ENCODE measurements around the gene LIMD2. TPM values are rescaled to one million over a fixed set of nuclear protein-coding genes. Genes with fewer than 3 reads are reported as not detected.

The LIMD2 gene
- polyA plus RNA-seq, 4 donors, result 22.5 to 34.8 (median 25.4) TPM

DNA sequence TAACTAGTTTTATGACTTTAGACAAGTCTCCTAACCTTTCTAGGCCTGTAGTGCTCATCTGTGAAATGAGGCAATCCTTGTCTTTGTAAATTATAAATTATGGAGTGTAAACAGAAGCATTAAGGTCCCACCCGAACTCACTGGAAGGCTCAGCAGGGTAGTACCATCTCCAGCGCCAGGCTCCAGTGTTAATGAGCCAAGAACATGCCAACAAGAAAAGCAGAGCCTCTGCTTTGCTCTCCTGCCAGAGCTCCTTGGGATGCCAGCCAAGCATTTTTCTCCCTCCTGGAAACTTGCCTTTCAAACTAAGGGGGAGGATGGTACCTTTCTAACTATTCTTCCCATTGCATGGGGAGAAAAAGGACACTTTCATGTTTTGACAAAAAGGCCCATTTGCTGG is 14.9 kb downstream of the LIMD2 start:
- DNase-seq (ENCODE audit: low read depth in 4 of 4, low spot score in 3 of 4), result no peak

DNA sequence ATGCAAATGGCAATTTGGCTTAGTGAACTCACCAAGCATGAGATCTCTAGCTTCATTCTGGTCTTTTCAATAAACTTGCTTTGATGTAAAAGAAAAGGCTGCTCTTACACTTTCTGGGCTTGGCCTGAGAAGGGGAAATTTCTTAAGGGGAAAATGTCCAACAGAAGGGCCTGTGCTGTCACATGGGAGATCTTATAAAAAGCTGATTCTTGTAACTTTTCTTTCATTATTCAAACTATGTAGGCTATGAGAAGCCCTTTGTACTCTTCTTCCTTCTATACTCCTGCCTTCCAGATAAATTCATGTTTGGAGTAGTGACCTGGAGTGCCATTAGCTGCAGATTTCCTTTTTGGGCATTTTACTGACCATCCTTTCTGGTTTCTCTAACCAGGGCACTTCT is 16.9 kb downstream of the LIMD2 start:
- DNase-seq (ENCODE audit: low read depth in 4 of 4, low spot score in 3 of 4), result no peak

DNA sequence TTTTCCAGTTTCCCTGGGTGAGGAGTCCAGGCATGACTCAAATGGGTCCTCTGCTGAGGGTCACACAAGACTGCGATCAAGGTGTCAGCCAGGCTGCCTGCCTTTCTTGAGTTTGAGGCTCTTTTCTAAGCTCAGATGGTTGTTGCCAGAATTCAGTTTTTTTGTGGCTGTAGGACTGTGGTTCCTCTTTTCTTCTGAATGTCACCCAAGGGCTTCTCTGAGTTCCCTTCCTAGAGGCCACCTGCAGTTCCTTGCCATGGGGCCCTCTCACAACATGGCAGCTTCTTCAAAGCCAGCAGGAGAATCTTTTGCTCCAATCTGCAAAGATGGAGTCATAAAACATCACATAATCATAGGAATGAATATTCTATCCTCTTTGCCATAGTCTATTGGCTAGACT is 17.5 kb downstream of the LIMD2 start:
- no peak for DNase-seq (ENCODE audit: low read depth in 4 of 4, low spot score in 3 of 4)

DNA sequence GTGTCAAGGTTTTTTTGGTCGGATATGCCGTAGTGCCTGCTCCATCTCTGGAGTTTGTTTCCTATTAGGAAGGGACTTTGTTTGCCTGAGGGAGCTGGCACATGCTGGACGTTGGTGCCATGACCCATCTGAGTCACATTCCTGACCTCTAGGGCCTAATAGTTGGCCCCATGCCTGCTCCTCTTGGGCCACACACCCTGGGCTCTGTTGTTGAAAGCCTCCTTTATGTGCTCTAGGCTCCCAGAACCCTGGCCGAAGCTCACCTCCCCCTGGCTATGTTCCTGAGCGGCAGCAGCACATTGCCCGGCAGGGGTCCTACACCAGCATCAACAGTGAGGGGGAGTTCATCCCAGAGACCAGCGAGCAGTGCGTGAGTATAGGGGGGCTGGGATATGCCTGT is 18.4 kb downstream of the LIMD2 start:
- no peak for DNase-seq (ENCODE audit: low read depth in 4 of 4, low spot score in 3 of 4)

DNA sequence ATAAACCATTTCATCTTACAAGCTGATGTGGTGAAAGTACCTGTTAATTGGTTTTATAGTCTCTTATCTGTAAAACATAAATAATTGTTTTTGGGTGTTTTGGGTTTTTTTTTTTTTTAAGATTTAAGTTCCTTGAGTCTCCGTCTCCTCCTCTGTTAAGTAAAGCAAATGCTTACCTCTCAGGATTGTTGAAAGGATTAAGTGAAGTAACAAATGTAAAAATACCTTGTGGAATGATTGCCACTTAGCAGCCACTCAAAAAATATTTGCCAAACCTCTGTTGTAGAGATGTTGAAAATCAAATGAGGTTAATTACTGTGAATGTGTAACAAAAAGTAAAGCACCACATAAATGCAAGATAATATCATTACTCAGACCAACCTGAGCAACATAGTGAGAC is 19.2 kb downstream of the LIMD2 start:
- no peak for DNase-seq (ENCODE audit: low read depth in 4 of 4, low spot score in 3 of 4)

DNA sequence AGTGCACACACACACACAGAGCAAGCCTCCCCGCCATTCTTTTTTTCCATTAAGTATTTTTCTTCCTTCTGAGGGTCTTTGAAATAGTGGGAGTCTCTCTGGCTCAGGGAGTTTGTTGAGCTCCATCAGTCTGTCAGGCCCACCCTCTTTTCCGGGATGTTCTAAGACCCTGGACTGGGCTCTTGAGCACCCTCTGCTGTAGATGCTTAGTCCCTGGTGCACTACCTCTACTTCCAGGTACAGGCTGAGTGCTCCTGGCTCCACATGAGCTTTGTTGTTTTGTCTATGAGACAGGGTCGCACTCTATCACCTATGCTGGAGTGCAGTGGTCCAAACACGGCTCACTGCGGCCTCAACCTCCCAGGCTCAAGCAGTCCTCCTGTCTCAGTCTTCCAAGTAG is 20.7 kb downstream of the LIMD2 start:
- no peak for DNase-seq (ENCODE audit: low read depth in 4 of 4, low spot score in 3 of 4)

DNA sequence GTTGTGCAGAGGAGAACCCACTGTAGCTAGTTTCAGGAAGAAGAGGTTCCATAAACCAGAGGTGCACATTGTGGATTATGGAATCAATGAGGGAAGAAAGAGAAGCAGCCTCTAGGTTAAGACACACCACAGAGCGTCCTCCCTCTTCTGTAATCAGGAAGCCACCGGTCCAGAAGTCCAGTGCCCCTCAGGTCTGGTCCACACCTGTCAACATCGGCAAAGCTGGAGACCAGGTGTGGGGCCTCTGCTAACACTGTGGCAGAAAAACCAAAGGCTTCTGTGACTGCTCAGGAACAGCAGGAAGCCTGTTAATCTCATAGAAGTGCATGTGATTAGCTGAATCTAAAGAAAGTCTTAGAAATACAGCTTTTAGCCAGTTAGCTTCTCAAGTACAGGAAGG is 23.3 kb downstream of the LIMD2 start:
- DNase-seq (ENCODE audit: low read depth in 4 of 4, low spot score in 3 of 4), result no peak

DNA sequence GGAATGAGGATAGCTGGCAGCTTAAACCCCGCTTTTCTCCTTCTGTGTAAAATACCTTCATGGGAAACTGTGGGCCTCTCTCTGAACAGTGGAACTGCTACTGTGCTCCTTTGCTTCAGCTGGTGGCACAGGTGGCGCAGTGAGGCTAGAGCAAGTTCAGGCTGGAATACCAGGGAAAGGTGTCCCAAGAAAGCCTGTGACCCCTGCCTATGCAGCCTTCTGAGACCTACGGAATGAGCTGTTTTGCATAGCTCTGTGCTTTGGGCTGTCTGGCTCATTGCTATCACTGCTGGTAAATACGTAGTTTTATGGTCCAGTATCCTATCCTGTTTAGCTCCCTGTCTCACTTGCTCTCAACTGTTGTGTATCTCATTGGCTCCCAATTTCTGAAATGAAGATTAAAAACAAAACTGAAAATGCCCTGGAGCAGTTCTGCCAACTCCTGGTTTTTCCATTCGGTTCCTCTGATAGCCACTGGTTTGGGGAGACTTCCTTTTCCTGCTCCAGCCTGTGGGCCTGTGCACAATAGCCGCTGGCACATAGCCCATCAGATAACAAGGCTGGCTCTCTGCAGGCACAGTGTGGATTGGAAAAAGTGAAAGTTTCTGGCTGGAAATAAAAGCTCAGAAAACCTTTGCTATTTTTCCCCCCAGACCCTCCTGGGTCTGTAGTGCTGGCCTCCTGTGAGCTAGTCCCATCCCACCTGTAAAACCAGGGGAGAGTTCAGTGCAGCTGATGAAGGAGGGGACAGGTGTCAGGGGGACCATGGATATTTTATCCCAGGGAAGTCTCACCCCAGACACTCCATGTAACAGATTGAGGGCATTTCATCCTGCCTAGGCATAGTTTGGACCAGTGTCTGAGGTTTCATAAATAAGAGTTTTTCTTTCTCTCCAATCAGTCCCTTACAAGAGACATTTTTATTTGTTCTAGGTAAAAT is 24.0 kb downstream of the LIMD2 start:
- DNase-seq (ENCODE audit: low read depth in 4 of 4, low spot score in 3 of 4), result peak in 3 of 4 donors; percentile 31 to 58 (median 51)

DNA sequence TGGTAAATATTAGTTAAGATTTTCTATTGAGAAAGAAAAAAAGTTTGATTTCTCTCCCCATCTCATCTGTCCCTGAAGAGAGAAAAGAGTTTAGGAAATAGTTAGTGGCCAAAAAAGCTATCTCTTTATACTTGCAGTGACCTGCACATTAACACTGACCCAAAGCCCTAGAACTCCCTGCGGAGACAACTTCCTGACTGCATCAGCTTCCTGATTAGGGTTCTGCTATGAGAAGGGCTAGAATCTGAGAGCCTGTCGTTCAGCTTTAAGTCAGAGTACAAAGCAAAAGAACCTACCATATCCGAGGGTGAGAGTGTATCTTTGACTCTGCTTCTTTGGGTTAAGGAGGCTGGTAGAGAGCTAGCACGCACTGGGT is 24.7 kb downstream of the LIMD2 start:
- no peak for DNase-seq (ENCODE audit: low read depth in 4 of 4, low spot score in 3 of 4)

DNA sequence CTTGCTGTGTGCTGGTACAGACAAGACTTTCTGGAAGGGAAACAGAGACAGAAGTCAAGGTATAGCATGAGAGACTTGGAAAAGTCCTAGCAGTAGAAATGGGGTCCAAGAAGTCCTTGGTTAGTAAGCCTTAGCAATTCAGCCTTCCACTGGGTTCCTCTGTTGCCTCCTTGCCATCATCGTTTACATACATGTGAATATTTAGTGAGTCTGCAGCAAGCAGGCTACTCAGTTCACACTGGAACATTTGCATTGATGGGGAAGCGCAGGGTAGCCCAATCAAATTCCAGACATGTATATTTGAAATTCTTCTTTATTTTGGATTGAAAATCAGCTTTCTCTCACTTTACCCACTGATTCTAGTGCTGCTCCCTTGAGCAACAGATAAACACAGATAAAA is 27.1 kb downstream of the LIMD2 start:
- no peak for DNase-seq (ENCODE audit: low read depth in 4 of 4, low spot score in 3 of 4)

DNA sequence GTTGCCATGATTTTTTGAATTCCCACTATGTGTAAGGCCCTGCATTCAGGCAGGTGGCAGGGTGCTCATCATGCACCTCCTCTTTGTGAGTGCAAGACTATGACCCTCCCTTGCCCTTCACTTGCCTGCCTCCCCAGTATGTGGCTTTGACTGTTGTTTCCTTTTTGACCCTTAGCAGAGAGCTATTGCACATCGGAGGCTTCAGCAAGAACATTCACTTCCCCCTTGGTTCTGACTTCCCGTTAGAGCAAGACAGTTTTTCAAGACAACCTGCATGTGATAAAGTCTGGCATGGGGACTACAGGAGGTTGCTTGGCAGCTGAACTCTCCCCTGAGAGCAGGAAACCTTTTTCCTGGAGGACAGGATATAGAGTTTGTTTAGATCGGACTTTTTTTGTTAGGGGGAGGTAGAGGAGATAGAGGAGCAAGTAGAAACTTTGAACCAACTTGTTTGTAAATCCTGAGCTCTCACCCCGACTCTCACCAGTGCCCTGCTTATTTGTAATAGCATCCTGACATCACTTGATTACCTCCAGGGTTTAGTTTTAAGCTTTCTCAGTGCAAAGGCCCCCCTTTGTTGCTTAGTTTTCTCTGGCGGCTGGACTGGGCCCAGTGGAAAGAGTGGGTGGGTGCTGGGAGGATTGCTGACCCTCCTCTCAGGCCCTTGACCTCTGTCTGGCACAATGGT is 34.3 kb downstream of the LIMD2 start:
- DNase-seq (ENCODE audit: low read depth in 4 of 4, low spot score in 3 of 4), result no peak

DNA sequence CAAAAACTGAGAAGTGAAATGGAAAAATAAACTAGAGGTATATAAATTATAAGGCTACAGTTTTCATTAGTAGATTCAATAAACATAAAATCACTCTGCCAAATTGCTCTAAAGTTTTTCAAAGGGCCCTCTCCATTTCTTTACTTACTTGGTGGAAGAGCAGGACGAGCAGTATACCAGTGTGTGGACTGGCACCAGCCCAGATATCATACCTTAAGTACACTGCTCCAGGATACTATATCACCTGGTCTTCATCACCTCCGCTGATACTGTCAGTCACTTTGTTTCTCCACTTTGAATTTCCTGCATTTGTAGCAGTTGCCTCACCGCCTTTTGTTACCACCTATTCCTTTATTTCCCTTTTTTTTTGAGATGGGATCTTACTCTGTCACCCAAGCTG is 40.1 kb downstream of the LIMD2 start:
- no peak for DNase-seq (ENCODE audit: low read depth in 4 of 4, low spot score in 3 of 4)

DNA sequence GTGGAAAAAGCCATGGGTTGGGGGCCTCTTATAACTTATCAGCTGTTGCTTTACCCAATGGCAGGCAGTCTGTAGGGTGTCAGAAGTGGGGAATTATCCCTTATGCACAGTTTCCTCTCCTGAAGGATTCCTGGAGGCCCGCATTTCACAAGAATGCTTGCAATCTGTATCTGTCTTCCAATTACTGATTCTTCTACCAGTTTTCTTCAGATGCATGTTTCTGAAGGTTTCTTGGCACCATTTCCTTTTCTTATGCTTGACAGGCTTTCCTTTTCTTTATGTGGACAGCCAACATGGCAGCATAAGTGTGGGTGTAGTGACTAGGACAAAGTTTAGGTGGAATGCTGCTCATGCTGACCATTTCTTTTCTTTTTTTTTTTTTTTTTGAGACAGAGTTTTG is 41.6 kb downstream of the LIMD2 start:
- DNase-seq (ENCODE audit: low read depth in 4 of 4, low spot score in 3 of 4), result no peak

DNA sequence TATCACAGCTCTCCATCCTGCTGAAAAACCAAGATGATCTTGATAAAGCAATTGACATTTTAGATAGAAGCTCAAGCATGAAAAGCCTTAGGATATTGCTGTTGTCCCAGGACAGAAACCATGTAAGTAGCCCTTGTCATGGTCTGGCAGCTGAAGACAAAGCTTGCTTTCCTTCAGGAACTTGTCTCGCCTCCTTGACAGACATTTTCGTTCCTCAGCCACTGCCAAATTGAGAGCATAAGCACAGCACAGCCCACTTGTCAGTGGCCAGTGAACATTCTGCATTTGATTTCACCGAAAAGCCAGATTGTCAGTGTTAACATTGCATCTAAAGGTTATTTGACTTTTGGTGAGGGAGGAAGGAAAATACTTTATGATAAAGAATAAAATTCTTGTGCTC is 42.1 kb downstream of the LIMD2 start:
- no peak for DNase-seq (ENCODE audit: low read depth in 4 of 4, low spot score in 3 of 4)

DNA sequence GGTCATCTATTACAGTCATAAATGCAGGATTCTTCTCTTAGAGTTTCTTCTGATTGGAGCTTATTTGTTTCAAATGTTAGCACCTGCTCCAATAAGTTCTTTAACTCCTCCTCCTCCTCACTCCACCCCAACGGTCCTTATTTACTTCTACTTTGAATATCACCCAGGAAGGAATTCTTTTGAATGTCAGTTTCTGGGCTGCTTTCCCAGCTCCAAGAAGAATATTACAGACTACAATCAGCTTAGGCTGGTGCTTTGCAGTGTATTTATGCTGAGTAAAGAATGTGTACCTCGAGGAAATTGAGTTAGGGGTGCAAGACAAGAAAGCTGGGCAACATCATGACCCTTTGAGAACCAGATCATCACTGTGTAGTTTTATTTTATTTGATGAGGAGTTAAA is 46.9 kb downstream of the LIMD2 start:
- DNase-seq (ENCODE audit: low read depth in 4 of 4, low spot score in 3 of 4), result no peak

DNA sequence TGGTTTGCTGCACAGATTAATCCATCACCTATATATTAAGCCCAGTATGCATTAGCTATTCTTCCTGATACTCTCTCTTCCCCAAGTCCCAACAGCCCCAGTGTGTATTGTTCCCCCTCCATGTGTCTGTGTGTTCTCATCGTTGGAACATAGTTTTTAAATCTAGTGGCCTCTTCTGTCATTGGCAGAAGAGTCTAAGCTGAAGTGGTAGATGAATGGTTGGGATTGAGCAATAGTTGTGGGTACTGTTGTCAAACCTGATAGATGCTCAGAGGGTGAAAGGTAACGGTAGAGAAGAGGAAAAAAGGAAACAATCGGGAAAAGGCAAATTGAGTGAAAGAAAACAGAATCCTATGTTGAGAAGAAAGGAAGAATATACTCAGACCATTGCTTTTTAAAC is 47.8 kb downstream of the LIMD2 start:
- DNase-seq (ENCODE audit: low read depth in 4 of 4, low spot score in 3 of 4), result no peak

DNA sequence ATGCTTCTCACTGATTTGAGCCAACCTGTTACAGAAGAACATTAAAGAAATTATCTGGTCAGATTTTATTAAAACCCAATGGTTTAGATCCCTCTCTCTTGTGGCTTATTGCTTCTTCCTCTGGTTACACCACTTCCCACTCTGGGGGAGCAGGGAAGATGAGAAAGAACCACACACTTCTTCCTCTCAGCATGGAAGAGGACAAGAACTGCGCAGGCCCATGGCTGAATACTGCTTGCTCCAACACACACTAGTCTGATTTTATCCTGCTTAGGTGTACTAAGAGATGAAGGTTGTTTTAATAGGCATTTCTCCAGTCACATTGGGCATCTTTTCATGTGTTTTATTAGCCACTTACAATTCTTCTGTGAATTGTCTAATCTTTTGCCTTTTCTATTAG is 50.1 kb downstream of the LIMD2 start:
- DNase-seq (ENCODE audit: low read depth in 4 of 4, low spot score in 3 of 4), result no peak

DNA sequence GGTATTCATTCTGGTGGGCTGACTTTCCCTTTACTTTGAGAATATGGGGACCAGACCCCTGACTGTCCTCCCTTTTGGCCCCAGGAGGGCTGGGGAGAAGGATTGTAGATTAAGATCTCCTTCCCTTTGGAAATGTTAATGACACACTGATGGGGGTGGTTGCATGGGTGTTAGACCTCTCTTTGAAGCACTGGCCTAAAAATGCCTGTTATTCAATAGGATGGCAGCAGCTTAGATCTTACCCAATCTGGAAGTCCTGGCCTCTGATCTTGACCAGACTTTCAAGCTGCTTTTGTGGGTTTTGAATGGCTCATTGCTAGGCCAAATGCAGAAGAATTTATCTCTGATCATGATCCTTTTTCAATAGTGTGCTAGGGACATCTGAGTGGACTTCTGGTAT is 52.0 kb downstream of the LIMD2 start:
- no peak for DNase-seq (ENCODE audit: low read depth in 4 of 4, low spot score in 3 of 4)

DNA sequence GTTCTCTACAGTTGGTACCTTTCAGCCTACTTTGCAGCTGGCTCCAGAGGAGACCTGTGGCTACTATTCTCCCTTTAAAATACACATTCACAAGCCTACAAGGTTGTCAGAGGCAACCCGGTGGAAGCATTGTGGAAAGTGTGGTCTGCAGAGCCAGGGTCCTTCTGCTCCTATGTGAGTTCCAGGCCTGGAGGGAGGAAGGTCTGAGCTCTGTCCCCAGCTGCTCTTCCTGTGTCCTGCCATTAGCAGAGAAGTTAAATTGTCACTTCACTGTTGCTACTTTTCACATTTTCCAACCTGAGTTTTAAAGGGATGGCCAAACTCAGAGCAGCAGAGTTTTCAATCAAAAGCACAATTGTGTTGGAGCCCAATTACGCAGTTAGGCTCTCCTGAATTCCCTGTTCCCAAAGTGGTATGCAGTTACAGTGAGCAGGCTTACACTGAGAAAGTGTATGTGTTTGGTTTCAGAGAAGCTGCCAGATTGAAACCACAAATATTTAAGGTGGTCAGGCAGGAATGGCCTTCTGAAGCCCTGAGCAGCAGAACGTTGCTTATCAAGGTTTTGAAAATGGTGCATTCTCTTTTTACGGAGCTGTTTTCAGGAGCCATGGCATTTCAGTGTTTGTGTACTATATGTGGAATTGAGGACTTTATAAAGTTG is 52.7 kb downstream of the LIMD2 start:
- DNase-seq (ENCODE audit: low read depth in 4 of 4, low spot score in 3 of 4), result no peak

DNA sequence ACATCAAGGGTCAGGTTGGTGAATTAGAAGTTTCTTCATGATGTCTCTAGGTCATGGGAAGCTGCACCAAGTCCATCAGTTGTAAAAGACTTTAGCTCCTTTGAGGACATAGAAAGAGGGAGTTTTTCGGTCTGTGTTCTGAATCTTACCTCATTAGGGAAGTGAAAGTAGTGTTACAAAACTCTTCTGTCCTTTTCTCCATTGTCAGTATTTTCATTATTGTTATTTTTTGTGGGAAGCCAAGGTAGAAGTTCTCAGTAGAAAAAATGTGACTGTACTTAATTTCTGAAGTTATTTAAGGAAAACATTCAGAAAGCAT is 53.5 kb downstream of the LIMD2 start:
- no peak for DNase-seq (ENCODE audit: low read depth in 4 of 4, low spot score in 3 of 4)

All from right renal pelvis (tissue), 4 donors.